Upper lobe of left lung (tissue), 4 donors: ENCODE results near the gene ERN1.

ENCODE experiments used
- POLR2A ChIP-seq, 4 donors: fragments of 450-650 bp; IDR thresholded peaks; one replicate each; pipeline ENCODE4 v1.5.1; 2016 to 2017; ENCODE audit warnings: antibody characterized with exemption in 4 of 4, mild to moderate bottlenecking in 2 of 4
- TF ChIP-seq, protein P1 (sequence below), 6 experiments: fragments of 450-650 bp in 4 of 6; fragments of 200-600 bp in 2 of 6; sonication (generic) in 2 of 6; IDR thresholded peaks; one replicate each; pipeline ENCODE4 v1.5.1; 2016 to 2019; ENCODE audit warnings: antibody characterized with exemption in 6 of 6

GRCh38 chr17:64133546-64134215 lies 3.7 kb upstream of the ERN1 start:
- no peak for TF ChIP-seq POLR2A (IDR thresholded peaks at IDR 0.05)
- TF ChIP-seq, protein P1, sequence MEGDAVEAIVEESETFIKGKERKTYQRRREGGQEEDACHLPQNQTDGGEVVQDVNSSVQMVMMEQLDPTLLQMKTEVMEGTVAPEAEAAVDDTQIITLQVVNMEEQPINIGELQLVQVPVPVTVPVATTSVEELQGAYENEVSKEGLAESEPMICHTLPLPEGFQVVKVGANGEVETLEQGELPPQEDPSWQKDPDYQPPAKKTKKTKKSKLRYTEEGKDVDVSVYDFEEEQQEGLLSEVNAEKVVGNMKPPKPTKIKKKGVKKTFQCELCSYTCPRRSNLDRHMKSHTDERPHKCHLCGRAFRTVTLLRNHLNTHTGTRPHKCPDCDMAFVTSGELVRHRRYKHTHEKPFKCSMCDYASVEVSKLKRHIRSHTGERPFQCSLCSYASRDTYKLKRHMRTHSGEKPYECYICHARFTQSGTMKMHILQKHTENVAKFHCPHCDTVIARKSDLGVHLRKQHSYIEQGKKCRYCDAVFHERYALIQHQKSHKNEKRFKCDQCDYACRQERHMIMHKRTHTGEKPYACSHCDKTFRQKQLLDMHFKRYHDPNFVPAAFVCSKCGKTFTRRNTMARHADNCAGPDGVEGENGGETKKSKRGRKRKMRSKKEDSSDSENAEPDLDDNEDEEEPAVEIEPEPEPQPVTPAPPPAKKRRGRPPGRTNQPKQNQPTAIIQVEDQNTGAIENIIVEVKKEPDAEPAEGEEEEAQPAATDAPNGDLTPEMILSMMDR (IDR thresholded peaks at IDR 0.05), result peak; percentile 38 to 80 (median 72)
